GM19043 (cell line): ENCODE data around the gene NR2F1-AS1.

Experiments
- ATAC-seq: cut with Tn5 transposase; IDR thresholded peaks from one replicate; pipeline ENCODE4 v1.9.1; 2021; ENCODE audit warnings: low read depth; ENCODE audit not compliant: unreplicated experiment

NR2F1-AS1 gene

GRCh38 chr5:93580927-93581445 is at the start of gene NR2F1-AS1:
Gene NR2F1-AS1, minus strand, starts transcription at chr5:93581219.
- peak; percentile 23 for ATAC-seq

GRCh38 chr5:93626801-93627200 is 45.8 kb upstream of the NR2F1-AS1 start:
- no peak for ATAC-seq

GRCh38 chr5:93623153-93623552 is 42.1 kb upstream of the NR2F1-AS1 start:
- ATAC-seq: no peak

DNA sequence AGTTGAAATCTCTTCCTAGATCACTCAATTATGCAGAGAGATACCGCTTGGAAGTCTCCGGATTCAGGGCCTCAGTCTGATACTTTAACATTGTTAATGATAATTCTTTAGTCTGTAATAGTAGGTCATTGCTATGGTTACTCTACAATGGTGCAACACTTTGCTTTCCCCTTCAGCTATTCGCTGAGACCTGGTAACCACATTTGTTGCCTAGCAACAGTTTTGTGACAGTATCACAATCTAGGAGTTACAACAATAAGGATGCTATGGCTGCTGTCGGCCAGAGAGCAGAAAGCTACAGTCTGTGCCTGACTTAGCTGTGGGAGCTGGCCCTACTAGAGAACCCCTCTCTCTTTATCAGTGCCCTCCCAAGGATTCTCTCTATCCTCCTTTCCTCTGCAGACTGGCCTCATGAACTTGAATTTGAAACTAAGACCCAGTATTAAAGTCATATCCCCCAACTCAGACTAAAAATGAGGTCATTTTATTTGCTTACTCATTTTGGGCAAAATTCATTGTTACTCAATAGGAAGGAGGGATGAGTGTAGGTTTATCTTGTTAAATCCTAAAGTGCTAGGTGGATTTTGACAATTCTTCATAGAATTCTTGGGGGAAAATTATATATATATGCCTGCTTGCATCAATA is 41.3 kb upstream of the NR2F1-AS1 start:
- no peak for ATAC-seq

- ATAC-seq: no peak
Observed at GRCh38 chr5:93621327-93621798, 40.3 kb upstream of the NR2F1-AS1 start.

DNA sequence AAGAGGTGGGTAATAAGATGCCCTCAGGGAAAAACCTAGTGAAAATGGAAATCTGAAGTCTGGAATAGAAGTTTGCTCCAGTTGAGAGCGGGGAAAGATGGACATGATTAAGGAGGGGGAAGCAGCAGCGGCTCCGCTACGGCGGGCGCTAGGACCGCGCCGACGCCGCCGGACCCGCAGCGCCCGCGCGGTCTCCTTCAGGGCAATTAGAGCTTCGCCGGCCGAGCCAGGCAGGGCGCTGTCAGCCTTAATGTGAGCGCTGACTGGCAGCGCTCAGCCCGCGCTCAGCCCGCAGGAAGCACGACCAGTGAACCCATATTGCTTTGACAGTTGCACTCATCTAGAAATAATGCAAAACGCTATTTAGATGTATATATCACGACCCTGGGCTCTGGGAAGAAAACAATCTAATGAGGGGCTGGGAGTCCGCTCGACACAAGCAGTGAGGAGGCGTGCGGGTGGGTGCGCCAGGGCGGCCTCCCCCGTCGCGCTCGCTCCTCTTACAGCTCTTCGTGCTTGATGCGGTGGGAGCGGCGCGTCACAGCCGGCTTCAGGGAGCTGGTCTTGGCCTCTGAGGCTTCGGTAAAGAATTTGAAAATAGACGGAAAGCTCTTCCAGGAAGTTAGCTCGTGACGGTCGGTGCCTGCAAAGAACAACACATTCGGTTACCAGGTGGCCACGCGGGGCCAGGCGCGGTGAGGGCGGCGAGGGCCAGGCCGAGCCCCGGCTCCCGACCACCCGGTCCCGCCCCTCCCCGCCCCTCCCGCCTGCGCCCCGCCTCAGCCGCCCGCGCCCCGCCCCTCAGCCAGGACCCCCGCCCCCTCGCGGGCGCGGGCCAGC is 39.7 kb upstream of the NR2F1-AS1 start:
- ATAC-seq: peak; percentile 98

GRCh38 chr5:93616538-93617174 is 35.6 kb upstream of the NR2F1-AS1 start:
- ATAC-seq: no peak

DNA sequence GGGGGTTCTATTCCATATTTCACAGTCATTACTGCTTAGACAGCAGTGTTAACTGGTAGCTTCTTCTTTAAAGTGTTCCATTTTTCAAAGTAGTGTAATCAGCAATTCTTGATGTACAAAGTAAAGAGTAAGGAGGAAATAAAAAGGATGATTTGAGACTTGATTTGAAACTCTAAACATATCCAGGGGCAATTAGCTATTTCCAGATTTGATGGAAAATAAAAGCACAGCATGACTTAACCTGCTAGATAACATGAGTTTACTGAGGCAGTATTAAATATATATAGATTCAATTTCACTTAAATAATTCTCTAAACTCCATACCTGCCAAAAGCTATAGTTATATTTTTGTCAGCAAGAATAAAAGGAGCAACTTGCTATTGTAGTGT is 31.8 kb upstream of the NR2F1-AS1 start:
- ATAC-seq: no peak

GRCh38 chr5:93611976-93612854 is 31.2 kb upstream of the NR2F1-AS1 start:
- ATAC-seq: no peak

DNA sequence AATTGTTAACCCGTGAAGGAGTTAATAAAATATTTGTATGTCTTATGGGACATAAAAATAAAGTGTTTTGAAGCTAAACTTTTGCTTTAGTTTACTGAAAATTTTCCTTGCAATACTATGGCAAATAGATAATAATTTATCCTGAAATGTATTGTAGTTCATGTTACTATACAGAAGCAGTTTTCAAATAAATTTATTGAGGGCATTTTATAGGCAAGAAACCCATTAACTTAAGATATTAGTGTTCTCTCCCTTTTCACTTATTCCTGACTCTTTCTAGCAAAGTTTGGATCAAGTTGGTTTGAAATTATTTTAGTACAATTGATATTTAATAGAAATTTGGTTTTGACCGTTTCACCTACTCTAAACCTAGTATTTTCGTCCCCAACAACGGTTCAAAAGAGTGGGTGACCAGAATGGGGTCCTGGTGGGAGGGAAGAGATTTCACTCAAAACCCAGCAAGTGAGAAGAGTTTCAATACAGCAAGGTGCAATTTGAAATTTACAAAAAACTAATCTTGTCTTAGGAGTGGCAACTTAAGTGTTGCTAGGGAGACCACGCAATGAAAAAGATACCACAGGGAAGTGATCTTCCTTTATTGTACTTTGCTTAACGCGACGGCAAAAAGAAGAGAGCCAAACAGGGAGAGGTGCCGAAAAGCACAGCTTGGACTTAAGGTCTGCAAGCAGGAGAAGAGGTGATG is 30.4 kb upstream of the NR2F1-AS1 start:
- ATAC-seq: no peak

DNA sequence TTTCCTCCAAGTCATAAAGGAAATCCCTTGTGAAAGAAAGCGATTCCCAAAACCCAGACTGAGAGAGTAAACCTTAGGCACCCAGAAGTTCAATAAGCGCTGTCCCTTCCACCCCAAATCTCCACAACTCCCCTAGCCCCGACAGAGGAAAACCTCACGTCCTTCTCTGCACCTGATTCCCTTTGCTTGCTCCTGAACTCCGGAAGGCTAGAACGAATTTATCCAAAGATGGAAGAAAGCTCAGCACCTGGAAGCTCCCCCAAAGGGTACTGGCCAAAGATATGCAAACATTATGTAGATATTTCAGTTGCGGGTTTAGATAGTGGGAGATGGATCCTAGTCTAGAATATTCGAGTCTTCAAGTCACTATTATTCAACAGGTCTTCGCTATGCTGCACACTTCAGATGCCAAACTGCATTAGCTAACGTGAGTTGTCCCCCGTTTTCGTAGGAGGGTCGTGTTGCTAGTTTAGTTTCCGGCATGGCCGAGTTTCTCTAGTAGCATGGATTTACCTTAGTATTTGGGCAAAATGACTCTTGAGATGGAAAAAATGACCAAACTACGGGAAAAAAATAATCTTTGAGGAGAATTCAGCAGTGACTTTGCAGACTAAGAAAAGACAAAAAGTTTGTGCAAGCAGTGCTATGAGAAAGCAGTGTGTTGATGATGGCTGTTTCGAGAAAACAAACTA is 29.7 kb upstream of the NR2F1-AS1 start:
- no peak for ATAC-seq

GRCh38 chr5:93609762-93610161 is 28.7 kb upstream of the NR2F1-AS1 start:
- no peak for ATAC-seq

- ATAC-seq: no peak
Observed at GRCh38 chr5:93608855-93609254, 27.8 kb upstream of the NR2F1-AS1 start.

- peak; percentile 80 for ATAC-seq
Observed at GRCh38 chr5:93607367-93608258, 26.6 kb upstream of the NR2F1-AS1 start.

GRCh38 chr5:93606382-93606752 is 25.3 kb upstream of the NR2F1-AS1 start:
- ATAC-seq: no peak

GRCh38 chr5:93604644-93605515 is 23.9 kb upstream of the NR2F1-AS1 start:
- ATAC-seq: no peak
